Measurements from ENCODE around the gene GADD45GIP1.
"Not testable (repeated sequence)": the region's sequence is repeated elsewhere in the genome, so short reads cannot be mapped to it uniquely, and the experiment has no call there.

The GADD45GIP1 gene

GRCh38 chr19:12955575-12955974, 1.4 kb downstream of the GADD45GIP1 start:
- DNase-seq, result not testable (repeated sequence)

- no peak for DNase-seq
Measured at GRCh38 chr19:12954612-12954962, 2.4 kb downstream of the GADD45GIP1 start.

- DNase-seq, result no peak
Measured at GRCh38 chr19:12953799-12954611, 3.0 kb downstream of the GADD45GIP1 start.

GRCh38 chr19:12953138-12953798, 3.8 kb downstream of the GADD45GIP1 start:
- DNase-seq, result no peak

DNA sequence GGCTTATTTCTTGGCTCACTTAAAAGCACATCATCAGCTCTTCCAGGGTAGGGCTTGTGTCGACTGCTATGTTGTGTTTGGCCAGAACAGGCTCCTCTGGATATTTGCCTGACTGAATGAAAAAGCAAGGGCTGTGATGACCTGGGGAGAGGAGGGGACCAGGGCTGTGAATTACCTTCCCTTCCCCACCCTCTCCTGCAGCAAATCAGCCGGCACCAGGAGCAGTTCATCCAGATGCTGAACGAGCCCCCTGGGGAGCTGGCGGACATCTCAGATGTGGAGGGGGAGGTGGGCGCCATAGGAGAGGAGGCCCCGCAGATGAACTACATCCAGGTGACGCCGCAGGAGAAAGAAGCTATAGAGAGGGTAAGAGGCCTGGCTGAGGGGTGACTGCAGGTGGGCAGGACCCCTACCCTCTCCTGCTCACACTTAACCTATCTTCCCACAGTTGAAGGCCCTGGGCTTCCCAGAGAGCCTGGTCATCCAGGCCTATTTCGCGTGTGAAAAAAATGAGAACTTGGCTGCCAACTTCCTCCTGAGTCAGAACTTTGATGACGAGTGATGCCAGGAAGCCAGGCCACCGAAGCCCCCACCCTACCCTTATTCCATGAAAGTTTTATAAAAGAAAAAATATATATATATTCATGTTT, 4.4 kb downstream of the GADD45GIP1 start:
- no peak for DNase-seq

GRCh38 chr19:12952050-12952449, 5.0 kb downstream of the GADD45GIP1 start:
- DNase-seq, result not testable (repeated sequence)

DNA sequence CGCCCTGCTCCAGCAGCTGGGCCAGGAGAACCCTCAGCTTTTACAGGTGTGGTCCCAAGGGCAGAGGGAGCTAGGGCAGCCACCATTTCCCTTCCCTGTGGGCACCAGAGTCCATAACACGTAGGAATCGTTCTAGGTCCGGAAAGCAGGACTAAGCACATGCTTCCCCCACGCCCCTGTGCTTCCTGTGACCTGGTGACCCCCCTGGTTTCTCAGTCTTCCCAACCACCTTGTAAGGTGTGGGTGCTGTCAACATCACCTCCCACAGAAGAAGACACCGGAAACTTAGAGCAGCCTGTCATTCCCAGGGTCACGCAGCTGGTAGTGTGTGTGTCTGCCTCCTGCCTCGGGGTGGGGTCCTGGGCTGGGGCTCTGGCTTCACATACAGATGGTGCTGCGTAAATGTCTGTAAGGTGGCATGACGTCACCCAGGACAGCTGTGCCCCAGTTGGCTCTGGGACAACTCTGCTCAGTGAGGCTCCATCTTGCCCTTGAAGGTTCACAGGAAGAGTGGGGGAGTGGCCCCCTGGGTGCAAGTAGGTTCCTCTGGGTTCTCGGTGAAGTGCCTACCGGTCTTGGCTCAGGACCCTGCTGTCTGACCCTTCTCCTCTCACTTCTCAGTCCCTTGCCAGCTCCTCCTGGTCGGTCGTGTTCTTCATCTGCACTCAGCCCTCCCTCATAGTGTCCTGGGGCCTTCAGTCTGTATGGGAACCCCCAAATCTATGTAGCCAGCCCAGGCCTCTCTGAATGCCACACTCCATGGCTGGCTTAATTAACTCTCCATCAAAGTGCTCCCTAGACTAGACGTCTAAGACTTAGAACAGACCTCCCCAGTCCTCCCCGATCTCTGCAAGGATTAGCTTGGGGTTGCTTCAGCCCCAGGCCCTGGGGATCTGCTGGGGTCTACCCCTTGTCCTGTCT, 7.4 kb downstream of the GADD45GIP1 start:
- DNase-seq, result no peak

GRCh38 chr19:12948612-12949362, 8.2 kb downstream of the GADD45GIP1 start:
- DNase-seq, result no peak

DNA sequence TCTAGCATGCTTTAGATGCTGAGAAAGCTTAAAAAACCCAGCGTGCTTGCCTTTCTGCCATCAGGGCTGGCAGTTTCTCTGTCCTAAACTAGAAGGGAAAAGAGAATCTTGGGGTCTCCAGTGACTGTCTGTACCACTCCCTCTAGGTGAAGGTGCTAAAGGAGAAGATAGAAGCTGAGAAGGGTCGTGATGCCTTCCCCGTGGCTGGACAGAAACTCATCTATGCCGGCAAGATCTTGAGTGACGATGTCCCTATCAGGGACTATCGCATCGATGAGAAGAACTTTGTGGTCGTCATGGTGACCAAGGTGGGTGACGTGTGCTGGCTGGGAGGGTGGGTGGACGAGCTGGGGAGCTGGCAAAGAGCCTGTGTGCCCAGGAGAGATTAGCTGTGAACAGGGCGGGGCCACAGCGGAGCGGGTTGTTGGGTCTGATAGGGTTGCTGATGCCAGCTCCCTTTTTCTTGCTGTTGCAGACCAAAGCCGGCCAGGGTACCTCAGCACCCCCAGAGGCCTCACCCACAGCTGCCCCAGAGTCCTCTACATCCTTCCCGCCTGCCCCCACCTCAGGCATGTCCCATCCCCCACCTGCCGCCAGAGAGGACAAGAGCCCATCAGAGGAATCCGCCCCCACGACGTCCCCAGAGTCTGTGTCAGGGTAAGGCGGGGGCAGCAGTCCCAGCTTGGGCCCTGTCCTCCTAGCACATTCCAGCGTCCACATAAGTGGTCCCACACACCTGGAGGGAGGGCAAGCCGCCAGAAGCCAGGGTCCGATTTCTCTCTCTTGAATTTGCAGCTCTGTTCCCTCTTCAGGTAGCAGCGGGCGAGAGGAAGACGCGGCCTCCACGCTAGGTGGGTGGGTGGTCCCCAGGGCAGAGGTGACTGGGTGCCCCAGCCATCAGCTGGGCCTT, 9.1 kb downstream of the GADD45GIP1 start:
- no peak for DNase-seq

GRCh38 chr19:12946731-12947496, 10.1 kb downstream of the GADD45GIP1 start:
- DNase-seq, result no peak

DNA sequence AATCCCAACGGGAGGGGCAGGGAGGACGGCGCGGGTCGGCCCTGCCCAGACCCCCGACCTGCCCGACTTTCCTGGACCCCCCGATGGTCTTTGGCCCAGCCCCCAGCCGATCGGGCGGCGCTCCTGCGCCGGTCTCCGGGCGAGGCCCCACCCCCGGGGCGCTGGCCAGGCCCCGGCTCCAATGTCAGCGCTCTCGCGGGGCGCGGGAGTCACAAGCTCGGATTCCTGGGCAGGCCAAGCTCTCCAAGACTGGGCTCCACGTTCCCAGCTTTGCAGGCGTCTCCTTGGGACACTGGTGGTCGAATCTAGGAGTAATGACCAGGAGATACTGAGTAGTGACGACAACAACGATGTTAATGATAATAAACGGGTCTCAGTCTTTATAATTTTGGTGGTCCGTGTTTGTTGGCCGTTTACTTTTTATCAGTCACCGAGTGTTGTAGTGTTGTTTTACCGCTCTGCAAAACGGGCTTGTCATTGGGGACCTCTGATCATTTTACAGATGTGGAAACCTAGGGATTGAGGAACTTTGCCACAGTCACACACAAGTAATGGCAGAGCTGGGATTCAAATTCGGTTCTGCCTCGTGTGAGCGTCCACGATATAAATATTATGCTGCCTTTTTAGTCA, 10.8 kb downstream of the GADD45GIP1 start:
- peak; percentile 66 to 68 for DNase-seq

DNA sequence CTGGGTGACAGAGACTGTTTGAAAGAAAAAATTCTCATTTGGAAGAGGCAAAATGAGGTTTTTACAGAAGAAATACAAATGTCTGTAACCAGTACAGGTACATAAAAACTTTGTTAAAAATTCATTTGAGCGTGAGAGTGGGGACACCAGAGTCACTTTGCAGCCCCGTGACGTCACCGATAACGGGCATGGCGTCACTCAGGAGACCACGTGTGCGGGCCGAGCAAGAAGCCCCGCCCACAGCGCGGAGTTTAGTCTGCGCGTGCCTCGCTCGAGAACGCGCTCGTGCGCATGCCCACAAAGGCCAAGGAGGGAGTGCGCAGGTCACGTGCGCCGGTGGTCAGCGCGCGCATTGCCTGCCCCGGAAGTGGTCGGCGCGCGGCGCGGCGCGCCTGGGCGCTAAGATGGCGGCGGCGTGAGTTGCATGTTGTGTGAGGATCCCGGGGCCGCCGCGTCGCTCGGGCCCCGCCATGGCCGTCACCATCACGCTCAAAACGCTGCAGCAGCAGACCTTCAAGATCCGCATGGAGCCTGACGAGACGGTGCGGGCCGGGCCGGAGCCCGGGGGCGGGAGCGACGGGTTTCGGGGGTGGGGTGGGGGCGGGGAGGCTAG, 11.4 kb downstream of the GADD45GIP1 start, which contains the start of gene RAD23A:
TSS of gene RAD23A (plus strand) at position 384 of the 613 bp plus-strand sequence. CDS start at position 471, 87 bp downstream.
- DNase-seq, result peak; percentile 98 to 99

DNA sequence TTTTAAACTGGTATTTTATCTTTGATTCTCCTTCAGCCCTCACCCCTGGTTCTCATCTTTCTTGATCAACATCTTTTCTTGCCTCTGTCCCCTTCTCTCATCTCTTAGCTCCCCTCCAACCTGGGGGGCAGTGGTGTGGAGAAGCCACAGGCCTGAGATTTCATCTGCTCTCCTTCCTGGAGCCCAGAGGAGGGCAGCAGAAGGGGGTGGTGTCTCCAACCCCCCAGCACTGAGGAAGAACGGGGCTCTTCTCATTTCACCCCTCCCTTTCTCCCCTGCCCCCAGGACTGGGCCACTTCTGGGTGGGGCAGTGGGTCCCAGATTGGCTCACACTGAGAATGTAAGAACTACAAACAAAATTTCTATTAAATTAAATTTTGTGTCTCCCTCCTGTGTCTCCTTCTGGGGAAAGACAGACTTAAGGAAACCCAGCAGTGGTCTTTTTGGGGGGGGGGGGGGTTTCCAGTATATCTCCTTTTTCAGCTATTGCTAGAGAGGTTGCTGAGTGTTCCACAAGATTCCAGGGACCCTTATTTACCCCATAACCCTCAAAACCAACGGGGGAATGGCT, 12.8 kb downstream of the GADD45GIP1 start:
- DNase-seq, result no peak

DNA sequence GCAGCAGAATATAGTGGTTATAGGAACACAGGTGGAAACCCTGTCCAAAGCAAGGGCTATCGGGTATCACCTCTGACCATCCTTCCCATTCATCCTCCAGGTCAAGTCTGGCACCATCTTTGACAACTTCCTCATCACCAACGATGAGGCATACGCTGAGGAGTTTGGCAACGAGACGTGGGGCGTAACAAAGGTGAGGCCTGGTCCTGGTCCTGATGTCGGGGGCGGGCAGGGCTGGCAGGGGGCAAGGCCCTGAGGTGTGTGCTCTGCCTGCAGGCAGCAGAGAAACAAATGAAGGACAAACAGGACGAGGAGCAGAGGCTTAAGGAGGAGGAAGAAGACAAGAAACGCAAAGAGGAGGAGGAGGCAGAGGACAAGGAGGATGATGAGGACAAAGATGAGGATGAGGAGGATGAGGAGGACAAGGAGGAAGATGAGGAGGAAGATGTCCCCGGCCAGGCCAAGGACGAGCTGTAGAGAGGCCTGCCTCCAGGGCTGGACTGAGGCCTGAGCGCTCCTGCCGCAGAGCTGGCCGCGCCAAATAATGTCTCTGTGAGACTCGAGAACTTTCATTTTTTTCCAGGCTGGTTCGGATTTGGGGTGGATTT, 13.5 kb downstream of the GADD45GIP1 start:
- DNase-seq, result no peak

DNA sequence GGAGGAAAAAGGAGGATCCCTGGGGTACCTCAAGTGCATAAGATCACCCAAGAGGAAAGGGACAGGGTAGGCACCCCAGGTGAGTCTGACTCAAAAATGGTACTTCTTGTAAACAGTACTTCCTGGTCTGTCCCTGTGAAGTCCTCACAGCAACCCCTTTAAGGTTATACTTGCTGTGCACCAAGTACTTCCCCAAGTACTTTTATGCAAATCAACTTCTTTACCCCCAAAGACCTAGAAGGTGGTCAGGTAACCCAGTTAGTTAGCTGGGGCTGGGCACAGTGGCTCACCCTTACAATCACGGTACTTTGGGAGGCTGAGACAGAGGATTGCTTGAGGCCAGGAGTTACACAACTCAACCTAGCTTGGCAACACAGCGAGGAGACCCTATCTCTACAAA, 16.1 kb downstream of the GADD45GIP1 start:
- DNase-seq, result no peak

DNA sequence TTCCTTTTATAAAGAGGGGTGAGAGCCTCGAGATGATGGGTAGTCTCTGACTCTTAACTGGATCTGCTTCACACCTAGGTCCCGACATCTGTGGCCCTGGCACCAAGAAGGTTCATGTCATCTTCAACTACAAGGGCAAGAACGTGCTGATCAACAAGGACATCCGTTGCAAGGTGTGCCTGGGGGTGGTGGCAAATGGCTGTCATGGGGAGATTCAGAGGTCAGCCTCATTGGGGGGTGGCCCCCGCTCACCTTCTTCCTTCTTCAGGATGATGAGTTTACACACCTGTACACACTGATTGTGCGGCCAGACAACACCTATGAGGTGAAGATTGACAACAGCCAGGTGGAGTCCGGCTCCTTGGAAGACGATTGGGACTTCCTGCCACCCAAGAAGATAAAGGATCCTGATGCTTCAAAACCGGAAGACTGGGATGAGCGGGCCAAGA, 17.0 kb downstream of the GADD45GIP1 start:
- DNase-seq, result no peak

- peak; percentile 51 to 56 for DNase-seq
Measured at GRCh38 chr19:12938779-12939601, 18.0 kb downstream of the GADD45GIP1 start.
